Measurements from ENCODE around the gene PSMD3.

- TF ChIP-seq CTCF (IDR thresholded peaks at IDR 0.05 in 8 of 11, conservative IDR thresholded peaks at IDR 0.05 in 3 of 11): peak; percentile 79 to 96 (median 91)
- TF ChIP-seq POLR2AphosphoS5 (IDR thresholded peaks at IDR 0.05): peak in 2 of 3 donors; percentile 46 to 59
Observed at GRCh38 chr17:40026816-40027613, 46.4 kb downstream of the PSMD3 start.
